ENCODE measurements around the gene CAPN8.

Gene CAPN8

GRCh38 chr1:223665592-223666312 is at the start of gene CAPN8:
Gene CAPN8, minus strand, starts transcription at chr1:223665701. Its CDS starts 55 bp downstream, at chr1:223665646.
- DNase-seq, result no peak

DNA sequence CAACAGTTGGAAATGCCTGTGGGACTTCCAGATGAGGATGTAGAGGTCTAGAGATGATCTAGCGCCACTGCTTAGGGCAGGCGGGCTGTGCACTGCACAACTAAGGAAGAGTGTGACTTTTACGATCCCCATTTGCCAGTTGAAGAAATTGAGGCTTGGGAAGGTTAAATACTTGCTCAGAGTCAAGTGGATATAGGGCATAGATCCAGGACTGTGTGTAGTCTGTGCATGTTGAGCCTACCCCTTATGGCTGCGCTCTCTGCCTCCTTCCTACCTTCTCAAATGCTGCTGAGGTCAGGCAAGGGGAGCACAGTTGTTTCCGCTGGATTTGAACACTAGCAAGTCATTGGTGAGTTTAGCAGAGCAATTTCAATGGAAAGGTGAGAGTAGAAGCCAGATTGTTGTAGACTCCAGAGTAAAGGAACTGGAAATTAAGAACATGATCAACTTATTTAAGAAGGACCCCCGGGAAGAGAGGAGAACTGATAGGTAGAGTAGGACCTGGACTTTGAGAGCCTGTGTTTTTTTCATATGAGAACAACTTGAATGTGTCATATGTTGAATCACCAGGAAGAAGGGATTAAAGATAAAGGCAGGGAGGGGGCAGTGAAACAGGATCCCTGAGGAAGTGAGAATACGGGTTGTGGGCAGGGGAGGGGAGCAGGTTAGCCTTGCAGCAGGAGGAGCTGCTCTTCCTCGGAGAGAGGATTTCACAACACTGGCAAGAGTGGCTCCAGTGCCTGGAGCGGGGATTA is 49.5 kb upstream of the CAPN8 start:
- DNase-seq, result no peak

GRCh38 chr1:223714421-223714724 is 48.9 kb upstream of the CAPN8 start:
- no peak for DNase-seq

- peak in 1 of 2 experiments; percentile 31 for DNase-seq
These were observed 48.3 kb upstream of the CAPN8 start for GRCh38 chr1:223713546-223714420.

GRCh38 chr1:223712850-223713474 is 47.5 kb upstream of the CAPN8 start:
- peak; percentile 54 to 60 for DNase-seq

DNA sequence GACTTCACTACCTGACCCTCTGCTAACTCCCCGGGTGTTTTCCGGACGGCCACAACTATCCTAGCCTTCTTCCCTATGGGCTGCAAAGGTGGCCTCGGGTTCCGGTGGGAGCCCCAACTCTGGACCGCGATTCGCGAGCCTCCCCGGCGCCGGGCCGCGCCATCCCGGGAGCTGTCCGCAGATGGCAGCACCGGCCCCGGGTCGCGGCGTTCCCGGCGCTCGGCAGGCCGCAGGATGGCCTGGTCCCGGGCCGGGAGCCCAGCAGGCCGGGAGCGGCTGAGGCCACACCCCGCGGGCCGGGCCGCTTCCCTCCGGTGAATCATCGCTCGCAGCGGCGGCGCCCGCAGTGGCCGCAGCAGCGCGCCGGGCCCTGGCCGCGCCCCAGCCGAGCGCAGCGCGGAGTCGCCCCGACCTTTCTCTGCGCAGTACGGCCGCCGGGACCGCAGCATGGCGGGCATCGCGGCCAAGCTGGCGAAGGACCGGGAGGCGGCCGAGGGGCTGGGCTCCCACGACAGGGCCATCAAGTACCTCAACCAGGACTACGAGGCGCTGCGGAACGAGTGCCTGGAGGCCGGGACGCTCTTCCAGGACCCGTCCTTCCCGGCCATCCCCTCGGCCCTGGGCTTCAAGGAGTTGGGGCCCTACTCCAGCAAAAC is 46.8 kb upstream of the CAPN8 start, which contains the start of gene CAPN2:
CAPN2 (plus strand) TSS at position 346 of the 656 bp plus-strand sequence; CDS start at position 448, 102 bp downstream.
- peak; percentile 61 to 70 for DNase-seq

DNA sequence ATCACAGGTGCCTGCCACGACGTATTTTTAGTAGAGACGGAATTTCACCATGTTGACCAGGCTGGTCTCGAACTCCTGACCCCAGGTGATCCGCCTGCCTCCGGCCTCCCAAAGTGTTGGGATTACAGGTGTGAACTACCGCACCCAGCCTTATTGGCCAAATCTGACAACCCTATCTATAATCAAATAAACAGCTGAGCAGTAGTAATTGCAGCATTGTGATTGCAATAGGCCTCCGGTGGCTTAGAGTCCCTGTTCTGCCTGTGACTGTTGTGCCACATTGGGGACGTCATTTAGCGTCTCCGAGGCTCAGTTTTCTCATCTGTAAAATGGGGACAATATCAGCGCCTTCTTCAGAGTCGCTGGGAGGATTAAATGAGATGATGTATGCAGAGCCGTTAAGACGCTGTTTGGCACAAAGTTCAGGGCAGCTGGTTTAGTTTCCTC is 46.3 kb upstream of the CAPN8 start:
- no peak for DNase-seq

DNA sequence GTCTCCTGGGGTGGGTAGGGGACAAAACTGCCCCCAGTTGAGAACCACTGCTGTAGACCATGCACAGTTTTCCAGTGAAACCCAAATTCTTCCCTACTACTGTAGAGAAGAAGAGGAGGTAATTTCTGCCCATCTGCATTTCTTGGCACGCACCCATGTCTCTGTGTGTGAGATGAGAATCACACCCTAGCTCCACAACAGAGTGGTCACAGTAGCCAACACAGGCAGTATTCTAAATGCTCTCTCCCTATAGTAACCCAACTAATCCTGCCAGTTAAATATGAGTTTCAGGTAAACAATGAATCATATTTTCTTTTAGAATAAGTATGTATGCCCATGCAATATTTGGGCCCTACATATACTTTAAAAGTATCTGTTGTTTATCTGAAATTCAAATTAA is 45.7 kb upstream of the CAPN8 start:
- DNase-seq, result no peak

DNA sequence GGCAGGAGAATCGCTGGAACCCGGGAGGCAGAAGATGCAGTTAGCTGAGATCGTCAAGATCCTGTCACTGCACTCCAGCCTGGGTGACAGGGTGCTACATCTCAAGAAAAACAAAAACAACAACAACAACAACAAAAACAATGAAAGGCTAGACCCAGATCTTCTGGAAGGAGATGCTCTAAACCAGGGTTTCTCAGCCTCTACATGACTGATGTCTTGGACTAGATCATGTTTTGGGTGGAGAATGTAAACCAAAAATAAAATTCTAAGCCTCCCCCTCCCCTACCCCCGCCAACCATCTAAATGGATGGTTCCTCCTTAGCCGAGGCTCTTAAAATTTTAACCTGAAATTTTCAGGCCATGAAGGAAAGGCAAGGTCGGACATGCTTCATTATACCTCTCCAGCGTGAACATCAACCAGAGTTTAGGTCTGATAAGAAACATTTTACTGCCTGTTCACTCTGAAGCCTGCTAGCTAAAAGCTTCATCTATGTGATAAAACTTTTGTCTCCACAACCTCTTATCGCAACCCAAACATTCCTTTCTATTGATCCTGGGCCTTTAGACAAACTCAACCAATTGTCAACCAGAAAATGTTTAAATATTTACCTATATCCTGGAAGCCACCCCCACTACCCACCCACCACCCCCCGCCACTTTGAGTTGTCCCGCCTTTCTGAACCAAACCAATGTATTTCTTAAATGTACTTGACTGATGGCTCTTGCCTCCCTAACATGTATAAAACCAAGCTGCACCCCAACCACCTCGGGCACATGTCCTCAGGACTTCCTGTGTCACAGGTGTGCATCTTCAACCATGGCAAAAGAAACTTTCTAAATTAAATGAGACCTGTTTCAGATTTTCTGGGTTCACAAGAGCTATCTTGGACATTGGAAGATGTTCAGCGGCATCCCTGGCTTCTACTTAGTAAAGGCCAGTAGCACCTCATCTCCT is 45.0 kb upstream of the CAPN8 start:
- DNase-seq, result no peak

GRCh38 chr1:223709598-223709997 is 44.1 kb upstream of the CAPN8 start:
- DNase-seq, result no peak

DNA sequence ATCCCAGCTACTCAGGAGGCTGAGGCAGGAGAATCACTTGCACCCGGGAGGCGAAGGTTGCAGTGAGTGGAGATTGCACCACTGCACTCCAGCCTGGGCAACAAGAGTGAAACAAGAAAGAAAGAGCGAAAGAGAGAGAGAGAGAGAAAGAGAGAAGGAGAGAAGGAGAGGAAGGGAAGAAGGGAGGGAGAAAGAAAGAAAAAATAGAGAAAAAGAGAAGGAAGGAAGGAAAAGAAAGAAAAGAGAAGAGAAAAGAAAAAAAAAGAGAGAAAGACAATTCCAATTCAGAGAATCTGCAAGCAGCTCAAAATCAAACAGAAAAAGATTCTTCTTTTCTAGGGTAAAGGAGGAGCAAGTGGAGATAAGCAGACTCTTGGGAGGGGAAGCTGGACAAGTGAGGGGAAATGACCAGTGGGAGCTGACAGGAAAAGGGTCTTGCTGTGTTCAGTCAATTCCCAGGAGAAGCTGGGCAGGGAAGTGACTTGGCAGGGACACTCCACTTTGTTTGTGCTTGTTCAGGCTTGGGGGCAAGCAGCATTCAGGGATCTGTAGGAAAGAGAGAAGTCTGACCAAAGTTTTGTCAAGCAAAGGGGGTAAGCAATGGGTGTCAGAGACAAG is 43.3 kb upstream of the CAPN8 start:
- no peak for DNase-seq

- no peak for DNase-seq
These were observed 42.5 kb upstream of the CAPN8 start for GRCh38 chr1:223708001-223708359.

DNA sequence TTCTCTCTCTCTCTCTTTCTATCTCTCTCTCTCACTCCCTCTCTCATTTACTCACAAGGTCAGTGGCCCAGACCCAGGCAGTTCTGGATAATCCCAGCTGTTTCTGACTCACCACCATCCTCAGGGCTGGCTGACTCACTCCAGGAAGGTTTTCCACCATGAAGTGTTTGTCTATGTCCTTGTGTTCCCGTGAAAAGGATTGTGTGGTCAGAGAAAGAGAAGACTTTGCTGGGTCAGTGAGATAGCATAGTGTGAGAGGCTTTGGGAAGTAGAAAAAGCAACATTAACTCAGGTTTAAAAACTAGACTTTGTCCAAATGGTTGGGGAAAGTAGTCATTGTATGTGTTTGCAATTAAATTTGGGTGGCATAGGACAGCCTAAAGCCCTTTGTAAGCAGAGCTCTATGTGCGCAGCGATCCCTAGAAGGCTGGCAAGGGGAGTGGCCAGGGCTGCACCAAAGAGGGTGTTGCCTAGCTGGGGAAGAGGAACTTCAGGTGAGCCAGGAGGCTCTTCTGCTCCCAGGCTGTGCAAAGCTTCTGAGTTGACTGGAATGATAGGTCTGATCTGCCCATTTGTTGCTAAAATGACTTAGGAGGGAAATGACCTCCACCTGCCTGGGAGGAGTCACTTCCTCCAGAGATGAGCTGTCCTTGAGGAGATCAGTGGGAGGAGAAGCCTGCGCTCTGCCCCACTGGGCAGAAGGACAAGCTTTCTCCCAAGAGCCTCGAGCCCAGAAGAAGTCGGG is 41.9 kb upstream of the CAPN8 start:
- no peak for DNase-seq

DNA sequence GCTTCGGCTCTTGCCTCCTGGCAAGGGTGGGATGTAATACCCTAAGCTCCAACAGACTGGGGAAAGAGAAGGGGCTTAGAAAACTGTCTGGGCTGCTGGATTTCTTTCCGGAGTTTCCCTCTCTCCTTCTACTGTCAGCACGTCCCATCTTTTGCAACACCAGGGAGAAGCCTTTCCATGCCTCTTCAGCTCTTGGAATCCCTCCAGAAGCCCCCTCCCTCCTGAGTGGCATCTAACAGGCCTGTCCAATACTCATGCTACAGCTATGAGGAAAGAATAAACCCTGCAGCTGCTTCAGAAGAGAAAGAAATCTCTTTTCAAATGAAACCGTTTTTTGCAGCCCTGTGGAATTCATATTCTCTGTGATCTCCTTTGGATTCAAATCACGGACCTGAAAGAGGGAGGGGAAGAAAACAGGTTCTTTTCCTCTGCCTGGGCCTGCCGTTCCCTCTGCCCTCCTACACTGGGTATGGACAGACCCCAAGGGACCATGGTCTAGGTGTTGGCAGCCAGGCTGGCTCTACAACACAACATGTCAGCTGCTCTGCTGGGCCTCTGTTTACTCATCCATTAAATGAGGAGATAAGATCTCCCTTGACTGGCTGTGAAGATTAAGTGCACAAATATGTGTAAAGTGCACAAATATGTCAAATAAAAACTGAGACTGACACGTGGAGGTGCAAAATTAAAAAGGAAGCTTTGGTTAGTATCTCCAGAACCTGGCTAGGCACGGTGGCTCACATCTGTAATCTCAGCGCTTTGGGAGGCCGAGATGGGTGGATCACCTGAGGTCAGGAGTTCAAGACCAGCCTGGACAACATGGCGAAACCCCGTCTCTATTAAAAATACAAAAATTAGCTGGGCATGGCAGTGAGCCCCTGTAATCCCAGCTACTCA is 40.8 kb upstream of the CAPN8 start:
- no peak for DNase-seq

GRCh38 chr1:223704921-223705878 is 39.7 kb upstream of the CAPN8 start:
- no peak for DNase-seq

- DNase-seq, result no peak
These were observed 38.1 kb upstream of the CAPN8 start for GRCh38 chr1:223703668-223704013.

Measured in activated CD4-positive, alpha-beta T cell treated with anti-CD3 and anti-CD28 coated beads, Interleukin-2, amount 50 U/mL, for 48 hours (primary cell).